H1 (cell line): Measurements from ENCODE around the gene ARHGEF4. TPM values are rescaled to one million over a fixed set of nuclear protein-coding genes. Genes with fewer than 3 reads are reported as not detected.
A peak's percentile ranks its signal among the peaks of the same experiment; 100 is the strongest.

ENCODE experiments used
- CTCF ChIA-PET: fragments of 300-600 bp; sonication (Branson Sonifier 250); formaldehyde crosslinking; loops from one replicate; lab custom pipeline; 2021; ENCODE audit not compliant: partially characterized antibody; lab: Charles Lee
- POLR2A ChIA-PET: fragments of 300-600 bp; sonication (Branson Sonifier 250); formaldehyde crosslinking; loops from one replicate; lab custom pipeline; 2021; ENCODE audit warnings: inconsistent platforms; ENCODE audit not compliant: partially characterized antibody; lab: Charles Lee
- DNase-seq, 2 experiments: peaks; one replicate each; pipeline versions ENCODE4 v3.0.0 to v3.0.0-alpha.2; 2010 to 2022; ENCODE audit warnings: low spot score in 2 of 2, low read depth in 1 of 2, mixed read lengths in 1 of 2
- FAIRE-seq: peaks from 2 replicates; lab custom pipeline; 2011; peaks lifted over from hg19 to GRCh38; lab: Jason Lieb, UNC
- H2AFZ ChIP-seq: 2 replicates; pipeline ENCODE4 v1.8.1; 2012; ENCODE audit warnings: low read length, inconsistent platforms
- H2AK5ac ChIP-seq: 2 replicates; pipeline ENCODE4 v1.6.1; 2013; ENCODE audit warnings: low read depth, low read length
- H2BK120ac ChIP-seq: replicated peaks from 2 replicates; pipeline ENCODE3; 2013; ENCODE audit warnings: low read depth, low read length, inconsistent platforms
- H2BK12ac ChIP-seq: 2 replicates; pipeline ENCODE4 v1.6.1; 2013; ENCODE audit warnings: low read depth, low read length
- H2BK15ac ChIP-seq: 2 replicates; pipeline ENCODE4 v1.6.1; 2013; ENCODE audit warnings: low read length
- H2BK20ac ChIP-seq: 2 replicates; pipeline ENCODE4 v1.6.1; 2013; ENCODE audit warnings: low read length
- H2BK5ac ChIP-seq: 2 replicates; pipeline ENCODE4 v1.6.1; 2013; ENCODE audit warnings: low read depth, low read length
- H3K14ac ChIP-seq: 2 replicates; pipeline ENCODE4 v1.6.1; 2013; ENCODE audit warnings: inconsistent platforms; ENCODE audit not compliant: insufficient read length
- H3K18ac ChIP-seq: 2 replicates; pipeline ENCODE4 v1.6.1; 2013; ENCODE audit warnings: low read length; ENCODE audit errors: extremely low read depth
- H3K23ac ChIP-seq: 2 replicates; pipeline ENCODE4 v1.6.1; 2013; ENCODE audit warnings: inconsistent platforms; ENCODE audit not compliant: insufficient read length
- H3K23me2 ChIP-seq: 2 replicates; pipeline ENCODE4 v1.6.1; 2013; ENCODE audit warnings: low read depth, low read length
- H3K27ac ChIP-seq: 2 replicates; pipeline ENCODE4 v1.6.1; 2011; ENCODE audit warnings: low read depth, low read length, inconsistent platforms
- H3K27me3 ChIP-seq, 4 experiments: replicated peaks in 1 of 4; 1 replicate in 1 of 4; 2 replicates in 3 of 4; pipeline versions ENCODE4 v1.6.1 to v1.8.1; 2011 to 2013; ENCODE audit warnings: low read length in 3 of 4, mild to moderate bottlenecking in 3 of 4, inconsistent platforms in 2 of 4, mixed read lengths in 2 of 4, moderate library complexity in 1 of 4; ENCODE audit not compliant: control insufficient read depth in 3 of 4, insufficient read depth in 3 of 4; ENCODE audit errors: extremely low read depth in 1 of 4
- H3K36me3 ChIP-seq, 4 experiments: 2 replicates each; pipeline versions ENCODE4 v1.6.1 to v1.8.1; 2011 to 2013; ENCODE audit warnings: mild to moderate bottlenecking in 4 of 4, low read length in 3 of 4, moderate library complexity in 2 of 4, control low read depth in 1 of 4, inconsistent platforms in 1 of 4; ENCODE audit not compliant: insufficient read depth in 4 of 4, control insufficient read depth in 2 of 4
- H3K4ac ChIP-seq: replicated peaks from 2 replicates; pipeline ENCODE3; 2013; ENCODE audit warnings: low read length, low read depth, mixed read lengths, inconsistent platforms; ENCODE audit not compliant: insufficient read length
- H3K4me1 ChIP-seq, 4 experiments: replicated peaks in 1 of 4; 1 replicate in 1 of 4; 2 replicates in 3 of 4; pipeline versions ENCODE4 v1.6.1 to v1.8.1; 2011 to 2013; ENCODE audit warnings: low read length in 3 of 4, inconsistent platforms in 2 of 4, mixed read lengths in 1 of 4; ENCODE audit not compliant: insufficient read depth in 4 of 4, control insufficient read depth in 3 of 4
- H3K4me2 ChIP-seq, 2 experiments: 2 replicates each; pipeline versions ENCODE4 v1.6.1 to v1.8.1; 2011 to 2013; ENCODE audit warnings: low read depth in 2 of 2, low read length in 2 of 2, control low read depth in 1 of 2, inconsistent platforms in 1 of 2, mild to moderate bottlenecking in 1 of 2; ENCODE audit not compliant: insufficient read depth in 1 of 2
- H3K4me3 ChIP-seq, 4 experiments: fragments of 200-600, 300-600 bp in 1 of 4; sonication (generic), shearing (Covaris generic), sonication (Bioruptor Twin) in 1 of 4; 2 replicates each; pipeline versions ENCODE4 v1.5.1 to v1.8.1; 2011 to 2016; ENCODE audit warnings: low read length in 4 of 4, low read depth in 3 of 4, control low read depth in 2 of 4, inconsistent platforms in 2 of 4, mild to moderate bottlenecking in 2 of 4, mixed read lengths in 1 of 4, moderate library complexity in 1 of 4; ENCODE audit not compliant: insufficient read depth in 2 of 4; ENCODE audit errors: extremely low read depth in 1 of 4
- H3K56ac ChIP-seq: replicated peaks from 2 replicates; pipeline ENCODE3; 2013; ENCODE audit warnings: low read depth, mild to moderate bottlenecking, mixed read lengths, low read length, inconsistent platforms; ENCODE audit not compliant: insufficient read length
- H3K79me1 ChIP-seq: 2 replicates; pipeline ENCODE4 v1.6.1; 2013; ENCODE audit warnings: low read depth, low read length, control low read depth
- H3K79me2 ChIP-seq, 2 experiments: 2 replicates each; pipeline versions ENCODE4 v1.6.1 to v1.8.1; 2012 to 2013; ENCODE audit warnings: low read length in 2 of 2, mild to moderate bottlenecking in 2 of 2, inconsistent platforms in 1 of 2; ENCODE audit not compliant: insufficient read depth in 2 of 2, control insufficient read depth in 1 of 2
- H3K9ac ChIP-seq, 4 experiments: replicated peaks in 1 of 4; 1 replicate in 1 of 4; 2 replicates in 3 of 4; pipeline versions ENCODE4 v1.6.1 to v1.8.1; 2011 to 2013; ENCODE audit warnings: low read depth in 3 of 4, low read length in 3 of 4, control low read depth in 2 of 4, mild to moderate bottlenecking in 2 of 4, moderate library complexity in 2 of 4, inconsistent platforms in 1 of 4; ENCODE audit errors: extremely low read depth in 1 of 4
- H3K9me3 ChIP-seq, 2 experiments: 2 replicates each; pipeline versions ENCODE4 v1.6.1 to v1.8.1; 2012 to 2013; ENCODE audit warnings: mild to moderate bottlenecking in 2 of 2, moderate library complexity in 2 of 2, control low read depth in 1 of 2, inconsistent platforms in 1 of 2, low read depth in 1 of 2, low read length in 1 of 2, mixed read lengths in 1 of 2; ENCODE audit not compliant: insufficient read depth in 2 of 2
- H4K20me1 ChIP-seq, 2 experiments: replicated peaks in 1 of 2; 2 replicates each; pipeline versions ENCODE3 to v1.8.1; 2011 to 2013; ENCODE audit warnings: inconsistent platforms in 2 of 2, low read length in 2 of 2, mild to moderate bottlenecking in 1 of 2; ENCODE audit not compliant: insufficient read depth in 2 of 2, control insufficient read depth in 1 of 2
- H4K5ac ChIP-seq: 2 replicates; pipeline ENCODE4 v1.6.1; 2013; ENCODE audit warnings: low read length, low read depth, mixed read lengths, inconsistent platforms; ENCODE audit not compliant: insufficient read length
- H4K8ac ChIP-seq: 2 replicates; pipeline ENCODE4 v1.8.0; 2013; ENCODE audit warnings: mild to moderate bottlenecking, moderate library complexity, low read length, inconsistent platforms; ENCODE audit not compliant: insufficient read depth; ENCODE audit errors: extremely low read depth
- H4K91ac ChIP-seq: replicated peaks from 2 replicates; pipeline ENCODE3; 2013; ENCODE audit warnings: low read length, mixed read lengths, inconsistent platforms; ENCODE audit not compliant: insufficient read length
- CHD1 ChIP-seq: IDR thresholded peaks from 2 replicates; pipeline ENCODE4 v1.6.1; 2012; ENCODE audit warnings: low read depth, low read length, improper control_type of control experiment
- CTBP2 ChIP-seq: IDR thresholded peaks from 2 replicates; pipeline ENCODE4 v1.7.0; 2011; ENCODE audit warnings: borderline replicate concordance, mild to moderate bottlenecking, moderate library complexity, mixed read lengths, low read length; ENCODE audit not compliant: insufficient read depth, insufficient read length
- EZH2 ChIP-seq: fragments of 200-600 bp; sonication (generic); IDR thresholded peaks from 2 replicates; pipeline ENCODE4 v1.7.1; 2012; ENCODE audit warnings: low read depth, mild to moderate bottlenecking, moderate library complexity, low read length, inconsistent platforms; ENCODE audit not compliant: severe bottlenecking
- JUND ChIP-seq: IDR thresholded peaks from 2 replicates; pipeline ENCODE4 v1.6.1; 2011; ENCODE audit warnings: mild to moderate bottlenecking, improper control_type of control experiment, low read length
- KDM5A ChIP-seq: fragments of 200-600 bp; IDR thresholded peaks from 2 replicates; pipeline ENCODE4 v1.7.1; 2012; ENCODE audit warnings: mild to moderate bottlenecking, low read length, inconsistent platforms, mixed read lengths
- PHF8 ChIP-seq: fragments of 200-600 bp; sonication (generic); conservative IDR thresholded peaks from 2 replicates; pipeline ENCODE4 v1.7.1; 2012; ENCODE audit warnings: low read depth, mild to moderate bottlenecking, inconsistent platforms, low read length, moderate library complexity
- POU5F1 ChIP-seq: IDR thresholded peaks from 2 replicates; pipeline ENCODE4 v1.6.1; 2011; ENCODE audit warnings: low read depth, mild to moderate bottlenecking, low read length, moderate library complexity
- RBBP5 ChIP-seq: IDR thresholded peaks from 2 replicates; pipeline ENCODE4 v1.7.1; 2012; ENCODE audit warnings: low read depth, mild to moderate bottlenecking, inconsistent platforms, low read length, moderate library complexity, borderline replicate concordance
- SAP30 ChIP-seq: fragments of 300-600 bp; sonication (generic); IDR thresholded peaks from 2 replicates; pipeline ENCODE4 v1.7.1; 2012; ENCODE audit warnings: low read length, moderate library complexity, mild to moderate bottlenecking, inconsistent platforms; ENCODE audit not compliant: insufficient read depth, insufficient replicate concordance
- SUZ12 ChIP-seq: fragments of 200-600 bp; sonication (generic); IDR thresholded peaks from 2 replicates; pipeline ENCODE4 v1.6.1; 2012; ENCODE audit warnings: mild to moderate bottlenecking, inconsistent platforms, low read length, moderate library complexity, mixed read lengths
- TBP ChIP-seq: IDR thresholded peaks from 2 replicates; pipeline ENCODE4 v1.6.1; 2011; ENCODE audit warnings: low read depth, low read length, improper control_type of control experiment
- TCF12 ChIP-seq: IDR thresholded peaks from 2 replicates; pipeline ENCODE4 v1.6.1; 2011; ENCODE audit warnings: low read depth, mild to moderate bottlenecking, low read length
- WGBS, 2 experiments: shearing (Covaris generic) in 1 of 2; methylation state at CpG; one replicate each; pipeline versions ENCODE4 v1.1.6 to v1.1.7; 2013 to 2015; ENCODE audit warnings: low lambda C conversion rate in 2 of 2, mixed read lengths in 2 of 2, inconsistent platforms in 1 of 2, low coverage in 1 of 2, missing lambda C conversion rate in 1 of 2; ENCODE audit not compliant: insufficient replicate concordance in 2 of 2, insufficient coverage in 1 of 2, insufficient read length in 1 of 2; ENCODE audit errors: extremely low coverage in 1 of 2, missing lambda C conversion rate in 1 of 2; 5-methylcytosine and 5-hydroxymethylcytosine counted together
- polyA plus RNA-seq, 7 experiments: library from polyadenylated mRNA; depleted of rRNA in 3 of 7; stranded (reverse) in 5 of 7; unstranded in 2 of 7; fragments of >200 nt in 5 of 7; fragments of 200-250 nt in 2 of 7; gene quantifications; 1 replicate in 5 of 7; 2 replicates in 1 of 7; 4 replicates in 1 of 7; pipeline versions ENCODE4 v1.2.1 to v1.2.3, GENCODE V29; 2011 to 2013; ENCODE audit warnings: missing spikeins in 2 of 7, mixed read lengths in 2 of 7
- total RNA-seq: library from RNA; stranded (reverse); fragmentation: NEBNext Ultra II Directional; extraction: Animal tissue kit (Norgen Biotek cat#: 25700); gene quantifications from 2 replicates; pipeline ENCODE4 v1.2.1, GENCODE V29; 2021

The ARHGEF4 gene
- total and polyA plus RNA-seq, 2 of the 8 experiments (the other 6 are each of a cell fraction or from before 2014, with no cell fraction given): 10.6 to 14.6 TPM

DNA sequence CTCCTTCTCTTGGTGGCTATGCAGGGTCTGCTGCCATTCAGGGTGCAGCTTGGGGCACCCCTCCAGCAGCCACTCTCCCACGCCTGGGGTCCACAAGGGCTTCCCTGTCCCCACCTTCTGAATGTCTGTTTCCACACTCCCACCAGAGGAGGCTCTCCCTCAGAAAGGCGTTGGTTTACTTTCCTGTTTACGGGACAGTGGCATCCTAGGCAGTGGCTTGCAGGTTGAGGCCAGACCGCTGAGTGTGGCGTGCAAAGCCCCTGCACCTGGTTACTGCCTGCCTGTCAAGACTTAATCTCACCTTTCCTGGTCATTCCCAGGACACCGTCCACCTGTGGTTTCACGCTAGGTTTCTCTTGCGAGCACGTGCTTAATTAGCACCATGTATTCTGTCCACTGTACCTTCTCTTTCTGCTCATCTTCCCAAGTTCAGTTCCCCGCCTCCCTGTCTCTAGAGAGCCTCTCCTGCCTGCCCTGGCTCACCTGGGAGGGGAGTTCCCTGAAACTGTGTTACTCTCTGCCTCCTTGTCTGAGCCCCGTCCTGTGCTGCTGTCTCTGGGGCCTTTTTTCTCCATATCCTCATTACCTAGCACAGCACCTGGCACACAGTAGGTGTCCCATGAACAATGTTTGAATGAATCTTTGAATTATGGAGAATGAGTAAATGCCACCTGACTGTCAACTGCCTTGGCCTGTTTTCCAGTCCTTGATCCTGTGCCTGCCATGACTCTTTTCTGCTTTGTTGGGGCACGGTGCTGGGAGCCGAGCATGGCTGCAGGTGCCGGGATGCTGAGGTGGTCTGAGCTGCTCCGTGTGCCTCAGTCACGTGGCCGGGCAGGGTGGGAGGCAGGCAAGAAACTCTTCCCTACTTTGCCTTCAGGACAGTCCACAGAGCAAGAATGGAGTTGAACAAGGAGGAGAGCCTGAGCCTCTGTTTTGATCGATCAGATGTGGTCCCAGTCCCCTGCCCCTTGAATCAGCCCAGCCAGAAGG, 56.4 kb downstream of the ARHGEF4 start:
- CTCF ChIA-PET: no interaction called here
- Histone ChIP-seq H3K23me2 (no peaks in the 10 kb centered on the region; the same call in 1 of the 2 replicates), H3K27me3 (no peaks in the 10 kb centered on the region), H4K91ac (no peak overlapping the region), H3K4me1 (peaks cover 9 to 20% (median 14%) of the 10 kb centered on the region in 4 experiments), H2BK15ac (no peak overlapping the region), H3K79me2 (no peaks in the 10 kb centered on the region), H3K9me3 (no peaks in the 10 kb centered on the region; a peak in 1 of 4 replicates), H3K23ac (no peak overlapping the region), H3K36me3 (no peaks in the 10 kb centered on the region), H3K14ac (no peak overlapping the region), H2BK12ac (peak overlapping the region; percentile 39; the same call in 1 of the 2 replicates), H4K20me1 (no peaks in the 10 kb centered on the region), H3K4me2 (no peak overlapping the region), H4K8ac (peak overlapping the region; percentile 4), H3K4ac (no peak overlapping the region), H2BK5ac (no peak overlapping the region; the same call in 1 of the 2 replicates), H3K79me1 (no peaks in the 10 kb centered on the region), H3K4me3 (no peak overlapping the region), H2BK120ac (no peak overlapping the region), H3K27ac (no peak overlapping the region), H4K5ac (no peak overlapping the region), H2BK20ac (no peak overlapping the region), H3K56ac (no peak overlapping the region), H2AK5ac (no peak overlapping the region), H3K9ac (no peak overlapping the region), H3K18ac (no peak overlapping the region), H2AFZ (no peak overlapping the region)
- FAIRE-seq: no peak
- POLR2A ChIA-PET: no interaction called here
- no peak for DNase-seq
- 85% methylated on average over 18 of the region's 18 CpGs; no CpG with 5 or more reads in 1 of the 2 experiments for WGBS, 2 experiments
- TF ChIP-seq JUND (no peak), SAP30 (no peak), SUZ12 (no peak), TBP (no peak), PHF8 (no peak), TCF12 (no peak), CTBP2 (no peak), CHD1 (no peak), EZH2 (no peak), POU5F1 (no peak), RBBP5 (no peak), KDM5A (no peak)
